Osteoblast (primary cell): ENCODE data around the gene STYX. TPM values are rescaled to one million over a fixed set of nuclear protein-coding genes. Genes with fewer than 3 reads are reported as not detected.

Experiments
- DNase-seq: peaks from one replicate; pipeline ENCODE4 v3.0.0; 2011; ENCODE audit warnings: low spot score, mixed read lengths; ENCODE audit not compliant: insufficient read length; ENCODE audit errors: missing footprints
- H2AFZ ChIP-seq: 2 replicates; pipeline ENCODE4 v1.6.0; 2011; ENCODE audit warnings: mild to moderate bottlenecking, low read length
- H3K27ac ChIP-seq: 2 replicates; pipeline ENCODE4 v1.5.1; 2011; ENCODE audit warnings: mild to moderate bottlenecking, low read depth, low read length, moderate library complexity
- H3K27me3 ChIP-seq: 2 replicates; pipeline ENCODE4 v1.6.0; 2012; ENCODE audit warnings: mild to moderate bottlenecking, control low read depth, inconsistent platforms, low read length, moderate library complexity; ENCODE audit not compliant: insufficient read depth
- H3K36me3 ChIP-seq: 2 replicates; pipeline ENCODE4 v1.5.1; 2011; ENCODE audit warnings: mild to moderate bottlenecking, low read length, control low read depth, moderate library complexity; ENCODE audit not compliant: insufficient read depth
- H3K4me1 ChIP-seq: 2 replicates; pipeline ENCODE4 v1.5.1; 2011; ENCODE audit warnings: mild to moderate bottlenecking, low read length, control low read depth, moderate library complexity; ENCODE audit not compliant: insufficient read depth
- H3K4me2 ChIP-seq: 2 replicates; pipeline ENCODE4 v1.6.0; 2011; ENCODE audit warnings: mild to moderate bottlenecking, low read length; ENCODE audit not compliant: insufficient read depth
- H3K4me3 ChIP-seq: fragments of 200-600 bp; sonication (generic); 3 replicates; pipeline ENCODE4 v1.5.1; 2012; ENCODE audit warnings: mild to moderate bottlenecking, low read length, inconsistent platforms; ENCODE audit not compliant: insufficient read depth
- H3K79me2 ChIP-seq: 2 replicates; pipeline ENCODE4 v1.6.0; 2012; ENCODE audit warnings: mild to moderate bottlenecking, low read length, control low read depth, inconsistent platforms; ENCODE audit not compliant: insufficient read depth
- H3K9me3 ChIP-seq: 2 replicates; pipeline ENCODE4 v1.5.1; 2011; ENCODE audit warnings: low read depth, low read length, control low read depth
- H4K20me1 ChIP-seq: 2 replicates; pipeline ENCODE4 v1.6.0; 2012; ENCODE audit warnings: mild to moderate bottlenecking, low read length, control low read depth; ENCODE audit not compliant: insufficient read depth
- total RNA-seq: library from RNA; depleted of rRNA; stranded (reverse); fragments of >200 nt; gene quantifications from 2 replicates; pipeline ENCODE4 v1.2.3, GENCODE V29; 2012
- TF ChIP-seq, protein P1 (sequence below): IDR thresholded peaks from 2 replicates; pipeline ENCODE4 v1.5.1; 2011; ENCODE audit warnings: mild to moderate bottlenecking, low read depth, low read length, moderate library complexity; ENCODE audit errors: extremely low read depth

The STYX gene
- total RNA-seq, 1 donor: 29.7 TPM

DNA sequence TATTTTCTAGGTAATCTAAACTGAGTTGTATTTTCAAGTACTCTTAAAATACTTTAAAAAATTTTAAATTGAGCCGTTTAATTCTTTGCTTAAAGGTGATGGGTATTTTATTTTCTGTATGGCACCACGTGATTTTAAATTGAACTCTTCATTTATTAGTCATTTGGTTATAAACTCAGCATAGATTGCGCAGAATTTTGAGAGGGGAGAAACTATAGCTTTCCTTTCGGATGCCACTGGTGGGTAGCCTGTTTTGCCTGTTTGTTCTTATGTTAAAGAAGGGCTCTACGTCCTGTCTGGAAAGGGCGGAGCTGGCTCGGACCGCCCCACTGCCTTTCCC is 411 bp upstream of the STYX start:
- no peaks in the 10 kb centered on the region for H3K27me3 ChIP-seq
- DNase-seq: no peak
- H3K4me3 ChIP-seq: peak overlapping the region; percentile 96
- TF ChIP-seq, protein P1, sequence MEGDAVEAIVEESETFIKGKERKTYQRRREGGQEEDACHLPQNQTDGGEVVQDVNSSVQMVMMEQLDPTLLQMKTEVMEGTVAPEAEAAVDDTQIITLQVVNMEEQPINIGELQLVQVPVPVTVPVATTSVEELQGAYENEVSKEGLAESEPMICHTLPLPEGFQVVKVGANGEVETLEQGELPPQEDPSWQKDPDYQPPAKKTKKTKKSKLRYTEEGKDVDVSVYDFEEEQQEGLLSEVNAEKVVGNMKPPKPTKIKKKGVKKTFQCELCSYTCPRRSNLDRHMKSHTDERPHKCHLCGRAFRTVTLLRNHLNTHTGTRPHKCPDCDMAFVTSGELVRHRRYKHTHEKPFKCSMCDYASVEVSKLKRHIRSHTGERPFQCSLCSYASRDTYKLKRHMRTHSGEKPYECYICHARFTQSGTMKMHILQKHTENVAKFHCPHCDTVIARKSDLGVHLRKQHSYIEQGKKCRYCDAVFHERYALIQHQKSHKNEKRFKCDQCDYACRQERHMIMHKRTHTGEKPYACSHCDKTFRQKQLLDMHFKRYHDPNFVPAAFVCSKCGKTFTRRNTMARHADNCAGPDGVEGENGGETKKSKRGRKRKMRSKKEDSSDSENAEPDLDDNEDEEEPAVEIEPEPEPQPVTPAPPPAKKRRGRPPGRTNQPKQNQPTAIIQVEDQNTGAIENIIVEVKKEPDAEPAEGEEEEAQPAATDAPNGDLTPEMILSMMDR: no peak
- peak overlapping the region; percentile 82 for H2AFZ ChIP-seq
- H3K4me2 ChIP-seq: peak overlapping the region; percentile 93
- peaks cover 47% of the 10 kb centered on the region for H3K36me3 ChIP-seq
- no peaks in the 10 kb centered on the region for H4K20me1 ChIP-seq
- peaks cover 42% of the 10 kb centered on the region for H3K79me2 ChIP-seq
- no peaks in the 10 kb centered on the region for H3K9me3 ChIP-seq
- H3K27ac ChIP-seq: peak overlapping the region; percentile 72
- H3K4me1 ChIP-seq: peaks cover 7% of the 10 kb centered on the region

DNA sequence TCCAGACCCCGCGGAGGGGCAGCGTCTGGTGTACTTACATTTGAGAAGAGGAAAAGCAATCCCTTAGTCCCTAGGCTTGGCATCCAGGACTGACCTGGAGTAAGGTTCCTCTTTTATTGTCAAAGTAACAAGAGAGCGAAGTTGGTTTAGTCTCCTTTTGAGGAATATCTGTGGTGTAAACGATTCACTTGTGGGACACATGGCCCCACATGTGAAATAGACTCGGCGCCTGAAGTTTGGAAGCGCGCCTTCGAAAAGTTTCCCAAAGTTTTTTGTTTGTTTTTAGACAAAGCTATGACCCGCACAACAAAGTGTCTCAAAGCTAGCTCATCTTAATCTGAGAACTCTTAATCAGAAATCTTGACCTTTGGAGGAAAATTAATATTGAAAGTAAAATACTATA is 744 bp downstream of the STYX start:
- H3K27me3 ChIP-seq: no peaks in the 10 kb centered on the region
- H3K27ac ChIP-seq: peak overlapping the region; percentile 65
- H3K79me2 ChIP-seq: peaks cover 47% of the 10 kb centered on the region
- H3K9me3 ChIP-seq: no peaks in the 10 kb centered on the region
- no peak for DNase-seq
- H3K4me3 ChIP-seq: peak overlapping the region; percentile 96
- H3K36me3 ChIP-seq: peaks cover 35% of the 10 kb centered on the region
- H2AFZ ChIP-seq: peak overlapping the region; percentile 93
- H3K4me2 ChIP-seq: peak overlapping the region; percentile 94
- H3K4me1 ChIP-seq: peaks cover 7% of the 10 kb centered on the region
- H4K20me1 ChIP-seq: peaks cover 5% of the 10 kb centered on the region
- TF ChIP-seq, protein P1: no peak

DNA sequence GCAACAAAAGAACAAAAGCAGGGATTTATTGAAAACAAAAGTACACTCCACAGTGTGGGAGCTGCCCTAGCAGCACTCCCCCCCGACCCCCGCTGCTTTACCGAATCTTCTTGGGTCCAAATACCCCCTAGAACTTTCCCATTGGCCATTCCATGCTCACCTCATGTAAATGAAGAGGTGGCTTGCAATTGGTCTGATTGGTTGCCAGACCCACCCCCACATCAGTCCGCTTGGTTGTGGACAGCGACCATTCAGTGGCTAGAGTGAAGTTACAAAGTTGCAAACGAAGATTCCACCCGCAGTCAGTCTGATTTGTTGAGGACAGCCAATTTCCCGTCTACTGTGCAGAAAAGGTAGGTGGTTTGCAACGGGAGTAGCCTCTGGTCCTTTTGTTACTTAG is 3.9 kb downstream of the STYX start:
- Histone ChIP-seq H2AFZ (no peak overlapping the region), H3K4me1 (peaks cover 7% of the 10 kb centered on the region), H4K20me1 (peaks cover 5% of the 10 kb centered on the region), H3K27me3 (no peaks in the 10 kb centered on the region), H3K36me3 (peaks cover 9% of the 10 kb centered on the region), H3K27ac (no peak overlapping the region), H3K4me2 (no peak overlapping the region), H3K9me3 (no peaks in the 10 kb centered on the region), H3K4me3 (no peak overlapping the region), H3K79me2 (peaks cover 72% of the 10 kb centered on the region)
- DNase-seq: no peak
- TF ChIP-seq, protein P1: no peak

DNA sequence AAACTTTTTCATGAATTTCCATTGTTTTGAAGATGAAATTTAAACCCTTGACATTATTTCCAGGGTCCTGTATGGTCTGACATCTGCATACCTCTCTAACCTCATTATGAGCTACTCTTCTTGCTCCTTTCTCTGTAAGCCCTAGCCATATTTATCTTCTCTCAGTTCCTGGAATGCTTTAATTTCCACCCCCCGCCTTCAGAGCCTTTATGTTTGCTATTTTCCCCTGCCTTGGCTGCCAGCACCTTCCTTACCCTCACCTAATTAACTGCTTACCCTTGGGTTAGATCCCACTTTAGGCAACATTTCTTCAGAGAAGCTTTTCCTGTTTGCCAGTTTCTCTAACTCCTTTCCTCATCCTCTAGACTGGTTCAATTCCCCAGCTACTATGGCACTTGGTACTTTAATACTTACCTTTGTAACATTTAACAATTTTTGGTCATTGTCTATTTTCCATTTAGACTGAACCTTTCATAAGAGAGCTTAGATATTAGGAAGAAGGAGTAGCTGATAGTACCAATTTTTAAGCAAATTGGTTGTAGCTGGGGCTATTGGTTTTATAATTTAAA is 6.0 kb downstream of the STYX start:
- H3K27ac ChIP-seq: no peak overlapping the region
- H3K27me3 ChIP-seq: no peaks in the 10 kb centered on the region
- H4K20me1 ChIP-seq: peaks cover 5% of the 10 kb centered on the region
- peaks cover 9% of the 10 kb centered on the region for H3K36me3 ChIP-seq
- no peak for DNase-seq
- no peak overlapping the region for H3K4me3 ChIP-seq
- peaks cover 80% of the 10 kb centered on the region for H3K79me2 ChIP-seq
- H3K9me3 ChIP-seq: no peaks in the 10 kb centered on the region
- H3K4me1 ChIP-seq: peaks cover 1% of the 10 kb centered on the region
- no peak overlapping the region for H3K4me2 ChIP-seq
- no peak overlapping the region for H2AFZ ChIP-seq
- TF ChIP-seq, protein P1: no peak
